HEK293 (cell line): ENCODE measurements around the gene SEMA3F.

ENCODE experiments used
- CTCF ChIA-PET: fragments of 350-600 bp; formaldehyde crosslinking; extraction: SDS; loops from one replicate; lab custom pipeline; 2021; ENCODE audit warnings: antibody characterized with exemption; lab: Yijun Ruan, JAX
- POLR2A ChIA-PET: fragments of 300-600 bp; formaldehyde crosslinking; extraction: SDS; loops from one replicate; lab custom pipeline; 2020; ENCODE audit warnings: antibody characterized with exemption, inconsistent platforms; lab: Yijun Ruan, JAX
- H3K27ac ChIP-seq: fragments of 200-500 bp; sonication (Bioruptor generic); 2 replicates; pipeline ENCODE4 v1.5.1; 2014; ENCODE audit warnings: low read depth, low read length, control low read depth, inconsistent platforms; ENCODE audit errors: extremely low read depth
- H3K36me3 ChIP-seq, 2 experiments: fragments of 200-500 bp in 1 of 2; sonication (Bioruptor generic) in 1 of 2; 1 replicate in 1 of 2; 2 replicates in 1 of 2; pipeline ENCODE4 v1.5.1; 2014 to 2017; ENCODE audit warnings: inconsistent platforms in 2 of 2, low read length in 2 of 2; ENCODE audit not compliant: control insufficient read depth in 2 of 2, insufficient read depth in 1 of 2
- H3K4me1 ChIP-seq: fragments of 200-500 bp; sonication (Bioruptor generic); 2 replicates; pipeline ENCODE4 v1.5.1; 2014; ENCODE audit warnings: mild to moderate bottlenecking, low read length, inconsistent platforms; ENCODE audit not compliant: control insufficient read depth, insufficient read depth
- H3K4me3 ChIP-seq: 2 replicates; pipeline ENCODE4 v1.5.1; 2011; ENCODE audit warnings: low read depth, mild to moderate bottlenecking, control low read depth, low read length, moderate library complexity
- H3K9me3 ChIP-seq: fragments of 200-500 bp; sonication (Bioruptor generic); 2 replicates; pipeline ENCODE4 v1.5.1; 2014; ENCODE audit warnings: low read depth, low read length, inconsistent platforms; ENCODE audit not compliant: control insufficient read depth, insufficient read depth
- EGR2 ChIP-seq: fragments of 450-650 bp; formaldehyde crosslinking; IDR thresholded peaks from 2 replicates; pipeline ENCODE4 v1.5.1; 2016; ENCODE audit warnings: low read depth, missing biosample characterization, missing genetic modification characterization
- ZBTB21 ChIP-seq: fragments of 450-650 bp; formaldehyde crosslinking; IDR thresholded peaks from 2 replicates; pipeline ENCODE4 v1.5.1; 2017; ENCODE audit warnings: missing biosample characterization, missing genetic modification characterization
- ZBTB7A ChIP-seq: fragments of 450-650 bp; formaldehyde crosslinking; IDR thresholded peaks from 2 replicates; pipeline ENCODE4 v1.5.1; 2016; ENCODE audit warnings: low read depth, missing biosample characterization, missing genetic modification characterization
- ZFHX2 ChIP-seq: fragments of 450-650 bp; formaldehyde crosslinking; conservative IDR thresholded peaks from 2 replicates; pipeline ENCODE4 v1.5.1; 2016; ENCODE audit warnings: missing biosample characterization, missing genetic modification characterization
- ZNF24 ChIP-seq: fragments of 450-650 bp; formaldehyde crosslinking; IDR thresholded peaks from 2 replicates; pipeline ENCODE4 v1.5.1; 2016; ENCODE audit warnings: missing biosample characterization, missing genetic modification characterization
- ZNF266 ChIP-seq: fragments of 450-650 bp; formaldehyde crosslinking; IDR thresholded peaks from 2 replicates; pipeline ENCODE4 v1.5.1; 2016; ENCODE audit warnings: missing biosample characterization, missing genetic modification characterization, low read depth
- ZNF521 ChIP-seq: fragments of 450-650 bp; formaldehyde crosslinking; IDR thresholded peaks from 2 replicates; pipeline ENCODE4 v1.5.1; 2017; ENCODE audit warnings: missing biosample characterization, mild to moderate bottlenecking, missing genetic modification characterization
- ZNF596 ChIP-seq: fragments of 450-650 bp; IDR thresholded peaks from 2 replicates; pipeline ENCODE4 v1.5.0; 2018; ENCODE audit warnings: missing biosample characterization, mild to moderate bottlenecking, missing genetic modification characterization, moderate library complexity
- ZNF654 ChIP-seq: fragments of 450-650 bp; formaldehyde crosslinking; IDR thresholded peaks from 2 replicates; pipeline ENCODE4 v1.5.1; 2016; ENCODE audit warnings: low read depth, missing biosample characterization, missing genetic modification characterization
- ZNF785 ChIP-seq: fragments of 450-650 bp; formaldehyde crosslinking; IDR thresholded peaks from 2 replicates; pipeline ENCODE4 v1.5.1; 2016; ENCODE audit warnings: missing biosample characterization, missing genetic modification characterization
- TF ChIP-seq, protein P1 (sequence below): fragments of 450-650 bp; formaldehyde crosslinking; IDR thresholded peaks from 2 replicates; pipeline ENCODE4 v1.5.1; 2016; ENCODE audit warnings: missing biosample characterization, missing genetic modification characterization
- TF ChIP-seq, protein P2 (sequence below): fragments of 450-650 bp; formaldehyde crosslinking; IDR thresholded peaks from 2 replicates; pipeline ENCODE4 v1.5.1; 2016; ENCODE audit warnings: missing biosample characterization, missing genetic modification characterization

SEMA3F gene

DNA sequence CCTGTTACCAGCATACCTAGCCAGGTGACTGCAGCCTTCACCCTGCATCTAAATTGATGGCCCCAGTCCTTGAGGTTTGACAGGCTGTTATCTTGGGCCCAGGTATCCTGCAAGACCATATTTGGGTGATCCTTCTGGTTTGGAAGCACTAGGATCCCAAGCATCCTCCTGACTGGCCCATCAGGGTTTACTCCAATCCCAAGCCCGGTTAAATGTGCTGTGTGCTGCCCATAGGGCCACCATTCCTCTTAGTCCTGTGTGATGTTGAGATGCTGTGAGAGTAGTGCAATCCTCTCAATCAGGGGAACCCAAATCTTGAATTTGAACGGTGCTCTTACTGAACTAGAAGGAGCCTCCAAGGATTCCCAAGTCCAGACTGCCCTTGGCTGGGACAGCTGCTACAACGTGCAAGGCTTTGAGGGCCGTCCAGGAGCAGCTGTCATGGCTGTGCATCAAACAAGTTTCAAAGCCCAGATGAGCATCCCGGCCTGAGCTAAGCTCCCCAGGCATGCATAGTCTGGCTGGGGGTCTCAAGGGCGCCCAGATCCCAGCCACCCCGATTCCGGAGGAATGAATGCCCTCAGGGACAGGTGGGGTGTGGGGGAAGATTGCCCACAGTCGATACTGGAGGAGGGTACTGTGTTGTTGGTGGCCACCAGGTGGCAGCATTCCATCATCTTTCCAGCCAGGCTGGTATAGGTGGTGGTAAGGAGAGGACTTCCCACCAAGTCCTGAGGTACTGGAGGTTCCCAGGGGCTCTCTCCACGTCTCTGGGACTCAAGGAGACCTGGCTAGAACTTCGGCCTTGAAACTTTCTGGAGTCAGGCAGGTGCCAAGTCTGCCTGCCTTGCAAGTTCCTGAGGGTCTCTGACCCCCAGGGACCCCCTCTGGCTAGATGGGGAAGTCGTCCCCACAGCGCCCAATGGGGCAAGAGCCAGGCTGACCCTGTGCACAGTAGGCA is 33.8 kb upstream of the SEMA3F start (continued):
- TF ChIP-seq, protein P1, sequence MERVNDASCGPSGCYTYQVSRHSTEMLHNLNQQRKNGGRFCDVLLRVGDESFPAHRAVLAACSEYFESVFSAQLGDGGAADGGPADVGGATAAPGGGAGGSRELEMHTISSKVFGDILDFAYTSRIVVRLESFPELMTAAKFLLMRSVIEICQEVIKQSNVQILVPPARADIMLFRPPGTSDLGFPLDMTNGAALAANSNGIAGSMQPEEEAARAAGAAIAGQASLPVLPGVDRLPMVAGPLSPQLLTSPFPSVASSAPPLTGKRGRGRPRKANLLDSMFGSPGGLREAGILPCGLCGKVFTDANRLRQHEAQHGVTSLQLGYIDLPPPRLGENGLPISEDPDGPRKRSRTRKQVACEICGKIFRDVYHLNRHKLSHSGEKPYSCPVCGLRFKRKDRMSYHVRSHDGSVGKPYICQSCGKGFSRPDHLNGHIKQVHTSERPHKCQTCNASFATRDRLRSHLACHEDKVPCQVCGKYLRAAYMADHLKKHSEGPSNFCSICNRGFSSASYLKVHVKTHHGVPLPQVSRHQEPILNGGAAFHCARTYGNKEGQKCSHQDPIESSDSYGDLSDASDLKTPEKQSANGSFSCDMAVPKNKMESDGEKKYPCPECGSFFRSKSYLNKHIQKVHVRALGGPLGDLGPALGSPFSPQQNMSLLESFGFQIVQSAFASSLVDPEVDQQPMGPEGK (tag by site-specific recombination) = peak; percentile 42; the same call in 1 of the 2 replicates
- peak; percentile 66 for TF ChIP-seq ZNF654 (tag by site-specific recombination)

DNA sequence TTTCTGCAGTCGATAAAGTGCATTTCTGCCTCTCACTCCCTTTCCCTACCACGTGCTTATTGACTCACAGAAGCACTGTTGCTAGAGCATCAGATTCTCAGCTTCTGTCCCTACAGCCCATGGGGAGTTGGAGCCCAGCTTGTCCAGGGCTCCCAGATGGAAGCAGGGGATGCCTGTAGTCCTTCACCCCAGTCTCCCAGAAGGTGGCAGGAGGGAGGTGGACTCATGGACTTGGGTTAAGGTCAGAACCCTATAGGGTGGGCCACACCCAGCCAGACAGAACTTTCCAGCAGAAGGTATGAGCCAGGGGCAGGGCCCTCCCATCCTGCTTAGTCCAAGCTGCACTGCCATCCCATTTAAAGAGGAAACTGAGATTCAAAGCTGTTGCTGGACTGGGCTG is 33.1 kb upstream of the SEMA3F start:
- Histone ChIP-seq H3K27ac (no peak overlapping the region), H3K4me3 (no peak overlapping the region), H3K9me3 (no peaks in the 10 kb centered on the region), H3K36me3 (peaks cover 5 to 49% of the 10 kb centered on the region in 2 experiments; a peak in 2 of 3 replicates), H3K4me1 (peaks cover 7% of the 10 kb centered on the region)
- ChIA-PET POLR2A (interaction anchor here (1.1 kb wide), 1 partner anchor 31 kb away, joined by 3 read pairs; no protein-coding TSS in a partner anchor), CTCF (interaction anchor here (0.6 to 5.3 kb wide), 12 partner anchors 10 to 105 kb away, joined by 3 to 51 read pairs (median 4); partner anchors contain the start of gene GNAT1)
- TF ChIP-seq ZNF785 (no peak), ZNF521 (tag by site-specific recombination) (no peak), ZNF266 (tag by site-specific recombination) (no peak), ZNF596 (no peak), ZBTB7A (tag by site-specific recombination) (no peak)
- TF ChIP-seq, protein P2, sequence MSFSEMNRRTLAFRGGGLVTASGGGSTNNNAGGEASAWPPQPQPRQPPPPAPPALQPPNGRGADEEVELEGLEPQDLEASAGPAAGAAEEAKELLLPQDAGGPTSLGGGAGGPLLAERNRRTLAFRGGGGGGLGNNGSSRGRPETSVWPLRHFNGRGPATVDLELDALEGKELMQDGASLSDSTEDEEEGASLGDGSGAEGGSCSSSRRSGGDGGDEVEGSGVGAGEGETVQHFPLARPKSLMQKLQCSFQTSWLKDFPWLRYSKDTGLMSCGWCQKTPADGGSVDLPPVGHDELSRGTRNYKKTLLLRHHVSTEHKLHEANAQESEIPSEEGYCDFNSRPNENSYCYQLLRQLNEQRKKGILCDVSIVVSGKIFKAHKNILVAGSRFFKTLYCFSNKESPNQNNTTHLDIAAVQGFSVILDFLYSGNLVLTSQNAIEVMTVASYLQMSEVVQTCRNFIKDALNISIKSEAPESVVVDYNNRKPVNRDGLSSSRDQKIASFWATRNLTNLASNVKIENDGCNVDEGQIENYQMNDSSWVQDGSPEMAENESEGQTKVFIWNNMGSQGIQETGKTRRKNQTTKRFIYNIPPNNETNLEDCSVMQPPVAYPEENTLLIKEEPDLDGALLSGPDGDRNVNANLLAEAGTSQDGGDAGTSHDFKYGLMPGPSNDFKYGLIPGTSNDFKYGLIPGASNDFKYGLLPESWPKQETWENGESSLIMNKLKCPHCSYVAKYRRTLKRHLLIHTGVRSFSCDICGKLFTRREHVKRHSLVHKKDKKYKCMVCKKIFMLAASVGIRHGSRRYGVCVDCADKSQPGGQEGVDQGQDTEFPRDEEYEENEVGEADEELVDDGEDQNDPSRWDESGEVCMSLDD (tag by site-specific recombination) = 0 out of 2 replicates have a peak, but pooled peaks have one; percentile 13

DNA sequence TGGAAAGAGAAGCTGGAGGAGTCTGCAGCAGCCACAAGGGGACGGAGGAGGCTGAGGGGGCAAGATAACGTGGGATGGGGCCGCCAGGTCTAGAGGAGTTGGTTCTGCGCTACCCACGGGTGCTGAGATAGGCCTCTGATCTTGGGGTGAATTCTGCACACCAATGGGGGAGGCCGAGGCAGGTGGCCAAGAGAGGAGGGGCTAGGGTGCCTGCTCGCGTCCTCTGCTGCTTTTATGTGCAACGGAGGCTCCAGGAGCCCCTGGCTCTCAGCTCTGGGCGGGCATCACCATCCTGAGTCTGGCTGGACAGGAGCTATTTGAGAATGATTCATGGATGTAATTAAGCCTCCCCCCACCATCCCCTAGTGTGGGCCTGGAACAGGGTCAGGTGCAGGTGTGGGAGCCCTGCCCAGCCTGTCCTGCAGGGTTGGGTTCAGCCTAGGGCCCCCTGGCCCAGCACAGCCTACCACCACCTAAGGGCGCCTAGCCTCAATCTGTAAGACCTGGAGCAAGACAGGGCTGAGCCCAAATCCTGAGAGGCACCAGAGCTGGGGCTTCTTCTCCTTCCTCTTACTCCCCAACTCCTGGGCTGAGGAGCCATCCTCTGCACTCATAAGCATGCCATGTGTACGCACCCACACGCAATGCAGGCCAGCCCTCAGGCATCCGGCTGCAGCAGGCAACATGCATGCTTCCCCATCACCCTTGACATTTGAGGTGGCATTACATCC is 32.3 kb upstream of the SEMA3F start:
- Histone ChIP-seq H3K36me3 (peaks cover 0 to 41% of the 10 kb centered on the region in 2 experiments; a peak in 2 of 3 replicates), H3K4me1 (peaks cover 7% of the 10 kb centered on the region), H3K9me3 (no peaks in the 10 kb centered on the region), H3K27ac (no peak overlapping the region), H3K4me3 (no peak overlapping the region)
- ChIA-PET CTCF (interaction anchor here (0.7 to 5.3 kb wide), 10 partner anchors 9 to 104 kb away, joined by 3 to 51 read pairs (median 4); partner anchors contain the start of gene GNAT1), POLR2A (interaction anchor here (1.0 to 1.1 kb wide), 2 partner anchors 11 to 30 kb away, joined by 3 to 4 read pairs; no protein-coding TSS in a partner anchor)
- TF ChIP-seq EGR2 (tag by site-specific recombination) = peak; percentile 47; the same call in 1 of the 2 replicates
- no peak for TF ChIP-seq ZBTB21 (tag by site-specific recombination)
- peak; percentile 43; the same call in 1 of the 2 replicates for TF ChIP-seq ZFHX2 (tag by site-specific recombination)
- TF ChIP-seq ZBTB7A (tag by site-specific recombination) = no peak
- TF ChIP-seq ZNF24 (tag by site-specific recombination) = no peak
